B cell (primary cell): Measurements from ENCODE around the gene EVA1A. TPM values are rescaled to one million over a fixed set of nuclear protein-coding genes. Genes with fewer than 3 reads are reported as not detected.

Experiments used
- ATAC-seq: fragments of 200-7000 bp; cut with Tn5 transposase; one replicate; pipeline ENCODE4 v1.10.0; 2021; ENCODE audit warnings: low read depth, mild to moderate bottlenecking, moderate number of reproducible peaks, moderate library complexity
- CTCF ChIA-PET: fragments of 350-600 bp; sonication (Branson Sonifier 250); formaldehyde crosslinking; loops from one replicate; lab custom pipeline; 2021; ENCODE audit warnings: antibody characterized with exemption, inconsistent platforms; lab: Charles Lee
- POLR2A ChIA-PET: fragments of 350-600 bp; sonication (Branson Sonifier 250); formaldehyde crosslinking; loops from one replicate; lab custom pipeline; 2021; ENCODE audit warnings: antibody characterized with exemption; lab: Charles Lee
- DNase-seq: peaks from one replicate; pipeline ENCODE4 v3.0.0; 2013
- H2AFZ ChIP-seq: 2 replicates; pipeline ENCODE4 v1.6.1; 2012; ENCODE audit warnings: mild to moderate bottlenecking, low read depth, low read length; ENCODE audit not compliant: insufficient read depth, poor library complexity, severe bottlenecking
- H3K27ac ChIP-seq, 2 donors: 1 replicate in 1 of 2; 2 replicates in 1 of 2; pipeline ENCODE4 v1.5.1; 2012 to 2013; ENCODE audit warnings: low read length in 2 of 2, mild to moderate bottlenecking in 2 of 2, moderate library complexity in 1 of 2
- H3K27me3 ChIP-seq, 4 experiments: fragments of 200-600 bp in 1 of 4; sonication (generic) in 1 of 4; replicated peaks in 1 of 4; 1 replicate in 2 of 4; 2 replicates in 2 of 4; pipeline versions ENCODE4 v1.6.1 to v1.7.0; 2013 to 2016; ENCODE audit warnings: low read length in 3 of 4, mild to moderate bottlenecking in 2 of 4, mixed read lengths in 1 of 4, moderate library complexity in 1 of 4; ENCODE audit not compliant: insufficient read depth in 4 of 4, control insufficient read depth in 3 of 4; ENCODE audit errors: control extremely low read depth in 1 of 4
- H3K36me3 ChIP-seq, 2 experiments: replicated peaks in 1 of 2; 1 replicate in 1 of 2; 2 replicates in 1 of 2; pipeline versions ENCODE4 v1.6.1 to v1.7.1; 2013; ENCODE audit warnings: low read length in 1 of 2; ENCODE audit not compliant: insufficient read depth in 2 of 2, control insufficient read depth in 1 of 2; ENCODE audit errors: control extremely low read depth in 1 of 2, extremely low read depth in 1 of 2
- H3K4me1 ChIP-seq, 2 donors: fragments of 200-600 bp in 1 of 2; sonication (generic) in 1 of 2; 1 replicate in 1 of 2; 2 replicates in 1 of 2; pipeline versions ENCODE4 v1.5.1 to v1.6.1; 2013 to 2017; ENCODE audit warnings: low read length in 2 of 2; ENCODE audit not compliant: control insufficient read depth in 2 of 2, insufficient read depth in 2 of 2
- H3K4me2 ChIP-seq: replicated peaks from 2 replicates; pipeline ENCODE3; 2012; ENCODE audit warnings: mild to moderate bottlenecking, low read depth, low read length; ENCODE audit not compliant: poor library complexity, severe bottlenecking
- H3K4me3 ChIP-seq, 5 experiments: fragments of 200-600 bp in 1 of 5; sonication (generic) in 1 of 5; 1 replicate in 3 of 5; 2 replicates in 2 of 5; pipeline versions ENCODE4 v1.5.1 to v1.7.0; 2011 to 2016; ENCODE audit warnings: low read length in 4 of 5, mild to moderate bottlenecking in 4 of 5, low read depth in 2 of 5, control low read depth in 1 of 5, moderate library complexity in 1 of 5; ENCODE audit not compliant: insufficient read depth in 1 of 5; ENCODE audit errors: control extremely low read depth in 1 of 5, extremely low read depth in 1 of 5
- H3K79me2 ChIP-seq: fragments of 200-600 bp; sonication (generic); one replicate; pipeline ENCODE4 v1.6.0; 2016; ENCODE audit warnings: low read length; ENCODE audit not compliant: control insufficient read depth, insufficient read depth
- H3K9ac ChIP-seq: fragments of 200-600 bp; sonication (generic); 2 replicates; pipeline ENCODE4 v1.6.1; 2017; ENCODE audit warnings: mild to moderate bottlenecking, low read length, moderate library complexity
- H3K9me3 ChIP-seq, 3 donors: one replicate each; pipeline versions ENCODE4 v1.6.1 to v1.7.1; 2013; ENCODE audit warnings: low read length in 2 of 3; ENCODE audit not compliant: control insufficient read depth in 2 of 3, insufficient read depth in 1 of 3; ENCODE audit errors: control extremely low read depth in 1 of 3
- H4K20me1 ChIP-seq: 2 replicates; pipeline ENCODE4 v1.6.0; 2012; ENCODE audit warnings: mild to moderate bottlenecking, low read length; ENCODE audit not compliant: insufficient read depth, control insufficient read depth, poor library complexity, severe bottlenecking
- H3K27ac Mint-ChIP-seq: one replicate; pipeline ENCODE4 v1.8.0; 2021; ENCODE audit warnings: mixed read lengths
- H3K27me3 Mint-ChIP-seq: one replicate; pipeline ENCODE4 v1.8.0; 2021; ENCODE audit warnings: mixed read lengths
- H3K4me1 Mint-ChIP-seq: one replicate; pipeline ENCODE4 v1.8.0; 2021; ENCODE audit warnings: mixed read lengths
- H3K4me3 Mint-ChIP-seq: one replicate; pipeline ENCODE4 v1.8.0; 2021; ENCODE audit warnings: mixed read lengths
- H3K9me3 Mint-ChIP-seq: one replicate; pipeline ENCODE4 v1.8.0; 2022; ENCODE audit warnings: mixed read lengths; ENCODE audit not compliant: insufficient read depth
- EZH2 ChIP-seq: IDR thresholded peaks from 2 replicates; pipeline ENCODE4 v1.6.1; 2012; ENCODE audit warnings: borderline replicate concordance, low read depth, mild to moderate bottlenecking, moderate library complexity, low read length; ENCODE audit not compliant: insufficient read depth, poor library complexity, severe bottlenecking
- WGBS: methylation state at CpG from one replicate; pipeline ENCODE4 v1.1.5; 2013; ENCODE audit warnings: missing lambda C conversion rate; ENCODE audit not compliant: insufficient coverage; 5-methylcytosine and 5-hydroxymethylcytosine counted together
- intact Hi-C: fragments of 100-400 bp; cut with micrococcal nuclease; formaldehyde crosslinking; loops from one replicate; pipeline ENCODE4 v1.10.0; 2022
- polyA plus RNA-seq: library from polyadenylated mRNA; depleted of rRNA; stranded (reverse); fragments of >200 nt; gene quantifications from 2 replicates; pipeline ENCODE4 v1.2.3, GENCODE V29; 2012
- total RNA-seq, 2 donors: library from RNA; stranded (reverse); fragments of 120-200 nt in 1 of 2; gene quantifications; 1 replicate in 1 of 2; 2 replicates in 1 of 2; pipeline versions ENCODE4 v1.2.3 to v1.2.4, GENCODE V29; 2013 to 2022
- TF ChIP-seq, protein P1 (sequence below): fragments of 200-600 bp; IDR thresholded peaks from one replicate; pipeline ENCODE4 v1.8.0; 2022; ENCODE audit warnings: antibody characterized with exemption, mild to moderate bottlenecking

EVA1A gene
- total and polyA plus RNA-seq, 2 donors (not counting 1 experiment from before 2014, with no cell fraction given), result not detected

DNA sequence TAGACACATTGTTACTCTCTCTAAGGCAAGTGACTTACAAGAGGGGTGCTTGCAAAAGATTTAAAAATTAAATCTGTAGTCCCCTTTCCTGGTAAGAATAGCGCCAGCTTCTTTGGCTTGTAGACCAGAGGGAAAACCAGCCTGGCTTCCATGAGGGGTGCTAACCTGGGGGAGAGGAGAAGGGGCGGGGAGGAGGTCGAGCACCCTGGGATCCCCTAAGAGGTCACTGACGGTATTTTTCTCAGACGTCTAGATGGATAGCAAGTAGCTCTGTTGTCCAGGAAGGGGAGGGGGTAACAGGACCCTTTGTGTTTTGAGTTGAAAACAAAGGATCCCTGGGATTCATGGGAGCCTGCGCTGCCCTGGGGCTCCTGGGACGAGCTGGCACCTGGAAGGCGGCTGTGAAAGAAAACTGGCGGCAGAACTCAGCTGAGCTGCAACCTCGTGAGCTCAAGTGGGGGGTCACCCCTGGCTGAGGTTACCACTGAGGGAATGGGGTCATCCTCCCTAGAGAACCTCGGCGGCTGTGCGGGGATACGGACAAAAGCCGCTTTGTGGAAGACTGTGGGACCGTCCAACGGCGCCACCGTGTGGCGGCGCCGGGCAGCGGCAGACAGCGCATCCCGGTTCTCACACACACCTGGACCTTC, 48.1 kb upstream of the EVA1A start:
- peaks cover 60% of the 10 kb centered on the region for H3K27me3 Mint-ChIP-seq
- H3K4me2 ChIP-seq, result peak overlapping the region; percentile 46
- no peak overlapping the region for H3K4me3 ChIP-seq
- POLR2A ChIA-PET, result no interaction called here
- peaks cover 0 to 40% (median 14%) of the 10 kb centered on the region in 4 experiments for H3K27me3 ChIP-seq
- H3K4me1 ChIP-seq, result peaks cover 4% of the 10 kb centered on the region in 2 donors
- no peak overlapping the region for H3K27ac ChIP-seq
- H3K79me2 ChIP-seq, result no peaks in the 10 kb centered on the region
- intact Hi-C loops, result loop anchor here (1.0 to 10.0 kb wide), 4 partner anchors 404 to 689 kb away; no protein-coding TSS in a partner anchor
- H3K4me3 Mint-ChIP-seq, result no peak overlapping the region
- TF ChIP-seq, protein P1, sequence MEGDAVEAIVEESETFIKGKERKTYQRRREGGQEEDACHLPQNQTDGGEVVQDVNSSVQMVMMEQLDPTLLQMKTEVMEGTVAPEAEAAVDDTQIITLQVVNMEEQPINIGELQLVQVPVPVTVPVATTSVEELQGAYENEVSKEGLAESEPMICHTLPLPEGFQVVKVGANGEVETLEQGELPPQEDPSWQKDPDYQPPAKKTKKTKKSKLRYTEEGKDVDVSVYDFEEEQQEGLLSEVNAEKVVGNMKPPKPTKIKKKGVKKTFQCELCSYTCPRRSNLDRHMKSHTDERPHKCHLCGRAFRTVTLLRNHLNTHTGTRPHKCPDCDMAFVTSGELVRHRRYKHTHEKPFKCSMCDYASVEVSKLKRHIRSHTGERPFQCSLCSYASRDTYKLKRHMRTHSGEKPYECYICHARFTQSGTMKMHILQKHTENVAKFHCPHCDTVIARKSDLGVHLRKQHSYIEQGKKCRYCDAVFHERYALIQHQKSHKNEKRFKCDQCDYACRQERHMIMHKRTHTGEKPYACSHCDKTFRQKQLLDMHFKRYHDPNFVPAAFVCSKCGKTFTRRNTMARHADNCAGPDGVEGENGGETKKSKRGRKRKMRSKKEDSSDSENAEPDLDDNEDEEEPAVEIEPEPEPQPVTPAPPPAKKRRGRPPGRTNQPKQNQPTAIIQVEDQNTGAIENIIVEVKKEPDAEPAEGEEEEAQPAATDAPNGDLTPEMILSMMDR, result peak; percentile 90
- no peak for TF ChIP-seq EZH2
- CTCF ChIA-PET, result interaction anchor here (0.6 to 2.4 kb wide), 21 partner anchors 10 to 690 kb away, joined by 3 to 16 read pairs (median 5); partner anchors contain the start of gene TACR1
- peaks cover 7% of the 10 kb centered on the region for H3K4me1 Mint-ChIP-seq
- ATAC-seq, result peak; percentile 82
- no peaks in the 10 kb centered on the region for H4K20me1 ChIP-seq
- H3K9me3 Mint-ChIP-seq, result no peaks in the 10 kb centered on the region
- DNase-seq, result peak; percentile 65
- H3K27ac Mint-ChIP-seq, result no peak overlapping the region
- H2AFZ ChIP-seq, result no peak overlapping the region
- no peaks in the 10 kb centered on the region for H3K36me3 ChIP-seq
- peaks cover 0 to 6% (median 0%) of the 10 kb centered on the region in 3 donors for H3K9me3 ChIP-seq
- WGBS, result 17% methylated on average over 25 of the region's 25 CpGs
- no peak overlapping the region for H3K9ac ChIP-seq
